GM12878 (cell line): ENCODE data around the gene ARMC9. TPM values are rescaled to one million over a fixed set of nuclear protein-coding genes. Genes with fewer than 3 reads are reported as not detected.

Source experiments
- ATAC-seq: fragments of 200-7000 bp; cut with Tn5 transposase; 3 replicates; pipeline ENCODE4 v1.9.1; 2020; ENCODE audit warnings: mild to moderate bottlenecking, moderate library complexity
- BruUV-seq: library from RNA; stranded (reverse); fragments of 400-500 nt; replicated peaks from 2 replicates; lab custom pipeline; 2021; lab: Mats Ljungman, UMichigan
- CTCF ChIA-PET: fragments of 300-600 bp; sonication (Branson Sonifier 250); formaldehyde crosslinking; extraction: SDS; loops from one replicate; lab custom pipeline; 2021; ENCODE audit warnings: inconsistent platforms; lab: Yijun Ruan, JAX
- POLR2A ChIA-PET: fragments of 350-600 bp; formaldehyde crosslinking; extraction: SDS; loops from one replicate; lab custom pipeline; 2021; ENCODE audit warnings: inconsistent platforms; lab: Charles Lee
- RAD21 ChIA-PET: fragments of 300-600 bp; sonication (Branson Sonifier 250); formaldehyde crosslinking; loops from one replicate; lab custom pipeline; 2023; ENCODE audit warnings: antibody characterized with exemption; ENCODE audit not compliant: unreplicated experiment; lab: Charles Lee
- SMC1A ChIA-PET: fragments of 300-600 bp; sonication (Branson Sonifier 250); formaldehyde crosslinking; loops from one replicate; lab custom pipeline; 2023; ENCODE audit not compliant: unreplicated experiment, uncharacterized antibody; lab: Charles Lee
- DNase-seq: peaks from one replicate; pipeline ENCODE4 v3.0.0-alpha.2; 2011; ENCODE audit warnings: low read depth, low spot score
- FAIRE-seq: peaks from 3 replicates; lab custom pipeline; 2011; peaks lifted over from hg19 to GRCh38; lab: Jason Lieb, UNC
- H2AFZ ChIP-seq: 2 replicates; pipeline ENCODE4 v1.6.0; 2011; ENCODE audit warnings: low read depth, low read length, control low read depth; ENCODE audit not compliant: control insufficient read depth
- H3K27ac ChIP-seq: 2 replicates; pipeline ENCODE4 v1.5.1; 2011; ENCODE audit warnings: control low read depth; ENCODE audit not compliant: control insufficient read depth, insufficient read depth
- H3K27me3 ChIP-seq, 2 experiments: replicated peaks in 1 of 2; 2 replicates each; pipeline versions ENCODE4 v1.6.0 to v1.6.1; 2011; ENCODE audit warnings: low read length in 1 of 2; ENCODE audit not compliant: control insufficient read depth in 2 of 2, insufficient read depth in 2 of 2
- H3K36me3 ChIP-seq, 2 experiments: 2 replicates each; pipeline ENCODE4 v1.5.1; 2011; ENCODE audit warnings: low read length in 1 of 2; ENCODE audit not compliant: control insufficient read depth in 2 of 2, insufficient read depth in 2 of 2
- H3K4me1 ChIP-seq: 2 replicates; pipeline ENCODE4 v1.6.1; 2011; ENCODE audit warnings: mild to moderate bottlenecking, low read length, moderate library complexity, mixed read lengths; ENCODE audit not compliant: control insufficient read depth, insufficient read depth
- H3K4me2 ChIP-seq: 2 replicates; pipeline ENCODE4 v1.6.0; 2011; ENCODE audit warnings: control low read depth; ENCODE audit not compliant: control insufficient read depth, insufficient read depth
- H3K4me3 ChIP-seq: fragments of 200-600 bp; sonication (generic); 2 replicates; pipeline ENCODE4 v1.5.1; 2016
- H3K79me2 ChIP-seq: 2 replicates; pipeline ENCODE4 v1.6.0; 2011; ENCODE audit warnings: low read length; ENCODE audit not compliant: control insufficient read depth, insufficient read depth
- H3K9ac ChIP-seq: 2 replicates; pipeline ENCODE4 v1.8.0; 2011; ENCODE audit warnings: low read length, control low read depth, mixed read lengths; ENCODE audit not compliant: control insufficient read depth, insufficient read depth
- H3K9me3 ChIP-seq: replicated peaks from 3 replicates; pipeline ENCODE4 v1.5.1; 2011; ENCODE audit warnings: mild to moderate bottlenecking, low read length; ENCODE audit not compliant: control insufficient read depth, insufficient read depth
- H4K20me1 ChIP-seq: 2 replicates; pipeline ENCODE4 v1.6.0; 2011; ENCODE audit not compliant: control insufficient read depth, insufficient read depth
- MTA2 ChIP-seq: fragments of 450-650 bp; IDR thresholded peaks from 2 replicates; pipeline ENCODE4 v1.6.1; 2016; ENCODE audit warnings: low read depth, mild to moderate bottlenecking, moderate library complexity
- WRNIP1 ChIP-seq: IDR thresholded peaks from 2 replicates; pipeline ENCODE4 v1.6.1; 2011; ENCODE audit warnings: low read depth, low read length, improper control_type of control experiment, borderline replicate concordance
- ZSCAN29 ChIP-seq: fragments of 450-650 bp; IDR thresholded peaks from 2 replicates; pipeline ENCODE4 v1.6.1; 2017; ENCODE audit warnings: mild to moderate bottlenecking, moderate library complexity
- WGBS: methylation state at CpG from one replicate; pipeline ENCODE4 v1.1.6; 2016; ENCODE audit warnings: low lambda C conversion rate; ENCODE audit not compliant: insufficient replicate concordance, insufficient coverage; ENCODE audit errors: missing lambda C conversion rate; 5-methylcytosine and 5-hydroxymethylcytosine counted together
- in situ Hi-C: fragments of 300-500 bp; cut with MboI; formaldehyde crosslinking; loops from 9 replicates; pipeline ENCODE4 v1.14.3; 2018; ENCODE audit warnings: mixed read lengths
- intact Hi-C: fragments of 100-400 bp; cut with micrococcal nuclease; formaldehyde crosslinking; loops from one replicate; pipeline ENCODE4 v1.14.2; 2022; ENCODE audit not compliant: unreplicated experiment
- polyA plus RNA-seq, 11 experiments: library from polyadenylated mRNA; depleted of rRNA in 4 of 11; unstranded in 6 of 11; stranded (reverse) in 5 of 11; fragments of >200 nt; fragmentation: Nextera tagmentation in 4 of 11; fragmentation: Illumina TruSeq in 1 of 11; extraction: Ambion mirVana in 4 of 11; extraction: Trizol in 1 of 11; gene quantifications; 1 replicate in 1 of 11; 2 replicates in 10 of 11; pipeline versions ENCODE4 v1.2.1 to v1.2.3, GENCODE V29; 2011 to 2016; ENCODE audit warnings: inconsistent platforms in 2 of 11, missing spikeins in 2 of 11, low read depth in 1 of 11
- total RNA-seq, 4 experiments: library from RNA; depleted of rRNA in 3 of 4; stranded (reverse); fragments of >200 nt in 3 of 4; fragmentation: Illumina TruSeq in 1 of 4; extraction: Trizol in 1 of 4; gene quantifications; 2 replicates each; pipeline versions ENCODE4 v1.2.1 to v1.2.3, GENCODE V29; 2013 to 2021
- TF ChIP-seq, protein P1 (sequence below): fragments of 450-650 bp; IDR thresholded peaks from 2 replicates; pipeline ENCODE4 v1.6.1; 2017; ENCODE audit warnings: mild to moderate bottlenecking
- TF ChIP-seq, protein P2 (sequence below): fragments of 450-650 bp; conservative IDR thresholded peaks from 2 replicates; pipeline ENCODE4 v1.6.1; 2017; ENCODE audit warnings: mild to moderate bottlenecking, moderate library complexity

The ARMC9 gene
- total and polyA plus RNA-seq, 10 of the 15 experiments (the other 5 are each of a cell fraction or from before 2014, with no cell fraction given), result 3.8 to 21.8 (median 10.4) TPM

DNA sequence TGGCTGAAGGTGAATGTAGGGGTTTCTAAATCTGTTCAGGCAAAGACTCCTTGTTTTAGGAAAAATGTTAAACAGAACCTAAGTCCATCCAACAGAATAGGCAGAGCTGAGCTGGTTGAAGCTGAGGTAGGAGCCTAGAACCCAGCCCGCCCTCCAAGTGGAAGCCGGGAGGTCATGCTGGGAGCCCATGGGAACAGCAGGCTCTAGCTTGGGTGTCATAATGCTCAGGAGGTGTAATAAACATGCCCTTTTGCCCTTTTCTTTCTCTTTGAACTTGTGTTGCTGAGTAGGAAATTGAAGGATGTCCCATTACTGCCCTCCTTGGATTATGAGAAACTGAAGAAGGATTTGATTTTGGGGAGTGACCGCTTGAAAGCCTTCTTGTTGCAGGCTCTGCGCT lies 60.3 kb downstream of the ARMC9 start:
- ChIA-PET SMC1A (interaction anchor here (1.5 kb wide), 1 partner anchor 13 kb away, joined by 4 read pairs; no protein-coding TSS in a partner anchor), POLR2A (no interaction called here), CTCF (no interaction called here), RAD21 (no interaction called here)
- no peaks in the 10 kb centered on the region for H3K9me3 ChIP-seq
- TF ChIP-seq, protein P1, sequence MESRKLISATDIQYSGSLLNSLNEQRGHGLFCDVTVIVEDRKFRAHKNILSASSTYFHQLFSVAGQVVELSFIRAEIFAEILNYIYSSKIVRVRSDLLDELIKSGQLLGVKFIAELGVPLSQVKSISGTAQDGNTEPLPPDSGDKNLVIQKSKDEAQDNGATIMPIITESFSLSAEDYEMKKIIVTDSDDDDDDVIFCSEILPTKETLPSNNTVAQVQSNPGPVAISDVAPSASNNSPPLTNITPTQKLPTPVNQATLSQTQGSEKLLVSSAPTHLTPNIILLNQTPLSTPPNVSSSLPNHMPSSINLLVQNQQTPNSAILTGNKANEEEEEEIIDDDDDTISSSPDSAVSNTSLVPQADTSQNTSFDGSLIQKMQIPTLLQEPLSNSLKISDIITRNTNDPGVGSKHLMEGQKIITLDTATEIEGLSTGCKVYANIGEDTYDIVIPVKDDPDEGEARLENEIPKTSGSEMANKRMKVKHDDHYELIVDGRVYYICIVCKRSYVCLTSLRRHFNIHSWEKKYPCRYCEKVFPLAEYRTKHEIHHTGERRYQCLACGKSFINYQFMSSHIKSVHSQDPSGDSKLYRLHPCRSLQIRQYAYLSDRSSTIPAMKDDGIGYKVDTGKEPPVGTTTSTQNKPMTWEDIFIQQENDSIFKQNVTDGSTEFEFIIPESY, result no peak
- TF ChIP-seq, protein P2, sequence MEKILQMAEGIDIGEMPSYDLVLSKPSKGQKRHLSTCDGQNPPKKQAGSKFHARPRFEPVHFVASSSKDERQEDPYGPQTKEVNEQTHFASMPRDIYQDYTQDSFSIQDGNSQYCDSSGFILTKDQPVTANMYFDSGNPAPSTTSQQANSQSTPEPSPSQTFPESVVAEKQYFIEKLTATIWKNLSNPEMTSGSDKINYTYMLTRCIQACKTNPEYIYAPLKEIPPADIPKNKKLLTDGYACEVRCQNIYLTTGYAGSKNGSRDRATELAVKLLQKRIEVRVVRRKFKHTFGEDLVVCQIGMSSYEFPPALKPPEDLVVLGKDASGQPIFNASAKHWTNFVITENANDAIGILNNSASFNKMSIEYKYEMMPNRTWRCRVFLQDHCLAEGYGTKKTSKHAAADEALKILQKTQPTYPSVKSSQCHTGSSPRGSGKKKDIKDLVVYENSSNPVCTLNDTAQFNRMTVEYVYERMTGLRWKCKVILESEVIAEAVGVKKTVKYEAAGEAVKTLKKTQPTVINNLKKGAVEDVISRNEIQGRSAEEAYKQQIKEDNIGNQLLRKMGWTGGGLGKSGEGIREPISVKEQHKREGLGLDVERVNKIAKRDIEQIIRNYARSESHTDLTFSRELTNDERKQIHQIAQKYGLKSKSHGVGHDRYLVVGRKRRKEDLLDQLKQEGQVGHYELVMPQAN, result no peak
- TF ChIP-seq ZSCAN29 (no peak), WRNIP1 (no peak), MTA2 (no peak)
- no peak for FAIRE-seq
- H3K79me2 ChIP-seq, result no peaks in the 10 kb centered on the region
- H3K9ac ChIP-seq, result no peak overlapping the region
- no peak overlapping the region for H3K4me2 ChIP-seq
- H2AFZ ChIP-seq, result no peak overlapping the region
- H3K4me3 ChIP-seq, result no peak overlapping the region
- H3K27ac ChIP-seq, result no peak overlapping the region
- intact Hi-C loops (no loop called here), in situ Hi-C loops (no loop called here)
- WGBS, result 97% methylated on average over 4 of the region's 4 CpGs
- BruUV-seq, result no TSS peak
- no peak for DNase-seq
- no peaks in the 10 kb centered on the region for H3K27me3 ChIP-seq
- H3K4me1 ChIP-seq, result no peaks in the 10 kb centered on the region
- no peaks in the 10 kb centered on the region for H4K20me1 ChIP-seq
- no peak for ATAC-seq
- no peaks in the 10 kb centered on the region; a peak in 1 of 4 replicates for H3K36me3 ChIP-seq
